Fibroblast of the aortic adventitia (primary cell): Measurements from ENCODE around the gene MAP3K4. TPM values are rescaled to one million over a fixed set of nuclear protein-coding genes. Genes with fewer than 3 reads are reported as not detected.

Experiments used
- DNase-seq: peaks from one replicate; pipeline ENCODE4 v3.0.0-alpha.2; 2010; ENCODE audit warnings: low read depth
- H3K4me3 ChIP-seq: 2 replicates; pipeline ENCODE4 v1.5.1; 2011; ENCODE audit warnings: low read depth, mild to moderate bottlenecking, control low read depth, low read length, moderate library complexity
- CTCF ChIP-seq: IDR thresholded peaks from 2 replicates; pipeline ENCODE4 v1.5.1; 2011; ENCODE audit warnings: mild to moderate bottlenecking, low read length, control low read depth, inconsistent platforms; ENCODE audit not compliant: insufficient read depth
- total RNA-seq: library from RNA; depleted of rRNA; stranded (reverse); fragments of >200 nt; gene quantifications from 2 replicates; pipeline ENCODE4 v1.2.3, GENCODE V29; 2012; ENCODE audit warnings: low replicate concordance

The MAP3K4 gene
- total RNA-seq, 1 donor = 25.0 TPM

DNA sequence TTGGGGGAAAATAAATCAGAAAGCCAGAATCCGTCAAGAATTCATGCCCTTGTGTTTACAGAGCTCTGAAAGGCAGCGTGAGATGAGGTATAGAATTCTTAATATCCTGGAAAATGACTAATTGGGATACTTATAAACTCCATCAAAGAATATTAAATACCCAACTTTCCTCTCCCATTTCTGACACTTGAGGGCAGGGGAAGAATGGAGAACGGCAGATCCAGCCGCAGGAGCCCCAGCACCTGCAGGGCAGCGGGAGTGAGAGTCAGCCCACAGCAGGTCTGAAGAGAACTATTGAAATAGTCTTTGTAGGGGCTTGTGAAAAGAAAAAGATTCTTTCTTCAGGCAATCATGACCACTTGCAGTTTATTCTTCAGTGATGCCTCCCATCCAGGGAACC is 175.1 kb downstream of the MAP3K4 start:
- no peak for TF ChIP-seq CTCF
- DNase-seq = no peak
- H3K4me3 ChIP-seq = no peak overlapping the region
